ENCODE data around the gene KIF14. TPM values are rescaled to one million over a fixed set of nuclear protein-coding genes. Genes with fewer than 3 reads are reported as not detected.

KIF14 gene
- total RNA-seq, 1 donor from 2014 or later, result 0.08 TPM

DNA sequence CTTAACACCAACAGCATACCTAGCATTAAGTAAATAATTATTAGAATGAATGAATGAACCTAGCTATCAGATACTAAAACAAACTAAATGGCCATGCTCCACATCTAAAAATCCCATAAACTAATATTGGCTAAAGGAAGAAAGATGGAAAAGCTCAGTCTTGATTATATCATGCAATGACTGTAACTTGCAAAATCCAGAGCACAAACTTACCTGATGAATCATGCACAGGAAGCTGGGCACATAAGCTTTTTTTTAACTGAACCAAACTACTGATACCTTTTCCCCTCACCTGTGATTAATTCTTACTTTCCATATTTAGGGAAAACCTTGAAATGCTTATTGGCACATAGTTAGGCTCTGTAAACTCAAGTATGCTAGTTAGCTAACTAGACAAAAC lies 70.2 kb downstream of the KIF14 start:
- DNase-seq, result no peak
- Histone ChIP-seq H3K36me3 (no peaks in the 10 kb centered on the region), H3K9me3 (replicated peaks) (no peaks in the 10 kb centered on the region), H3K27ac (replicated peaks) (no peak overlapping the region), H3K4me3 (no peak overlapping the region), H3K27me3 (ENCODE audit: low read depth) (no peaks in the 10 kb centered on the region), H3K4me1 (no peaks in the 10 kb centered on the region)
- intact Hi-C loops (cut with micrococcal nuclease), result no loop called here
- TF ChIP-seq, protein P1, sequence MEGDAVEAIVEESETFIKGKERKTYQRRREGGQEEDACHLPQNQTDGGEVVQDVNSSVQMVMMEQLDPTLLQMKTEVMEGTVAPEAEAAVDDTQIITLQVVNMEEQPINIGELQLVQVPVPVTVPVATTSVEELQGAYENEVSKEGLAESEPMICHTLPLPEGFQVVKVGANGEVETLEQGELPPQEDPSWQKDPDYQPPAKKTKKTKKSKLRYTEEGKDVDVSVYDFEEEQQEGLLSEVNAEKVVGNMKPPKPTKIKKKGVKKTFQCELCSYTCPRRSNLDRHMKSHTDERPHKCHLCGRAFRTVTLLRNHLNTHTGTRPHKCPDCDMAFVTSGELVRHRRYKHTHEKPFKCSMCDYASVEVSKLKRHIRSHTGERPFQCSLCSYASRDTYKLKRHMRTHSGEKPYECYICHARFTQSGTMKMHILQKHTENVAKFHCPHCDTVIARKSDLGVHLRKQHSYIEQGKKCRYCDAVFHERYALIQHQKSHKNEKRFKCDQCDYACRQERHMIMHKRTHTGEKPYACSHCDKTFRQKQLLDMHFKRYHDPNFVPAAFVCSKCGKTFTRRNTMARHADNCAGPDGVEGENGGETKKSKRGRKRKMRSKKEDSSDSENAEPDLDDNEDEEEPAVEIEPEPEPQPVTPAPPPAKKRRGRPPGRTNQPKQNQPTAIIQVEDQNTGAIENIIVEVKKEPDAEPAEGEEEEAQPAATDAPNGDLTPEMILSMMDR (IDR thresholded peaks at IDR 0.05; ENCODE audit: borderline replicate concordance), result no peak

- H3K4me3 ChIP-seq, result no peak overlapping the region
- H3K36me3 ChIP-seq, result no peaks in the 10 kb centered on the region
- intact Hi-C loops (cut with micrococcal nuclease), result no loop called here
- H3K4me1 ChIP-seq, result no peaks in the 10 kb centered on the region
- TF ChIP-seq, protein P1 (IDR thresholded peaks at IDR 0.05; ENCODE audit: borderline replicate concordance), result no peak
- H3K9me3 ChIP-seq (replicated peaks), result no peaks in the 10 kb centered on the region
- H3K27ac ChIP-seq (replicated peaks), result no peak overlapping the region
- no peaks in the 10 kb centered on the region for H3K27me3 ChIP-seq (ENCODE audit: low read depth)
- no peak for DNase-seq
Observed at GRCh38 chr1:200547386-200547785, 73.2 kb downstream of the KIF14 start.

DNA sequence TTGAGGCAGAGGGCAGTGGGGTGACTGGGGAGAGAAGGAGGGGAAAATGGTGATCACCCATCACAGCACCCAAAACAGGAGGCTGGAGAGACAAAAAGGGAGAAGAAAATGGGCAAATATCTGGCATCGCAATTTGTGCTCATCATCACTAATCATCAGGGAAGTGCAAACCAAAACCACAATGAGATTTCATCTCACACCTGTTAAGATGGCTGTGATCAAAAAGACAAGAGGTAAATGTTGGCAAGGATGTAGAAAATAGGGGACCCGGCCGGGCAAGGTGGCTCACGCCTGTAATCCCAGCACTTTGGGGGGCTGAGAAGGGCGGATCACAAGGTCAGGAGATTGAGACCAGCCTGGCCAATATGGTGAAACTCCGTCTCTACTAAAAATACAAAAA lies 74.0 kb downstream of the KIF14 start:
- no peaks in the 10 kb centered on the region for H3K4me1 ChIP-seq
- H3K27ac ChIP-seq (replicated peaks), result no peak overlapping the region
- no peaks in the 10 kb centered on the region for H3K9me3 ChIP-seq (replicated peaks)
- no peak overlapping the region for H3K4me3 ChIP-seq
- H3K27me3 ChIP-seq (ENCODE audit: low read depth), result no peaks in the 10 kb centered on the region
- intact Hi-C loops (cut with micrococcal nuclease), result no loop called here
- TF ChIP-seq, protein P1 (IDR thresholded peaks at IDR 0.05; ENCODE audit: borderline replicate concordance), result no peak
- no peak for DNase-seq
- no peaks in the 10 kb centered on the region for H3K36me3 ChIP-seq

DNA sequence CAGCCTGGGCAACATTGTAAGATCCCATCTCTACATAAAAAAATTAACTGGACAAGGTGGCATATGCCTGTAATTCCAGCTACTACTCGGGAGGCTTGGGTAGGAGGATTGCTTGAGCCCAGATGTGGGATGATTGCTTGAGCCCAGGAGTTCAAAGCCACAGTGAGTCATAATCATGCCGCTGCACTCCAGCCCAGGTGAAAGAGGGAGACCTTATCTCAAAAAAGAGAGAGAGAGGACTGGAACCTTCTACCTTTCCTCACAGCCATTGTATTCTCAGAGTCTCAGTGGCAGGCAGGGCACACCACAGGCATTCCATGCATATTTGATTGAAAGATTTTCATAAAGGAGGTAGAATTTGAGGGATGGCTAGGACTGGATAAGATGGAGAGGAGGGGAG lies 78.4 kb downstream of the KIF14 start:
- intact Hi-C loops (cut with micrococcal nuclease), result no loop called here

GRCh38 chr1:200540281-200540680 lies 80.3 kb downstream of the KIF14 start:
- TF ChIP-seq, protein P1 (IDR thresholded peaks at IDR 0.05; ENCODE audit: borderline replicate concordance), result no peak
- Histone ChIP-seq H3K4me1 (no peaks in the 10 kb centered on the region), H3K9me3 (replicated peaks) (no peaks in the 10 kb centered on the region), H3K4me3 (no peak overlapping the region), H3K27ac (replicated peaks) (no peak overlapping the region), H3K36me3 (no peaks in the 10 kb centered on the region), H3K27me3 (ENCODE audit: low read depth) (no peaks in the 10 kb centered on the region)
- intact Hi-C loops (cut with micrococcal nuclease), result no loop called here
- no peak for DNase-seq

More for the DNA sequence above, 78.4 kb downstream of the KIF14 start:
- Histone ChIP-seq H3K4me3 (no peak overlapping the region), H3K9me3 (replicated peaks) (no peaks in the 10 kb centered on the region), H3K36me3 (no peaks in the 10 kb centered on the region), H3K27ac (replicated peaks) (no peak overlapping the region), H3K27me3 (ENCODE audit: low read depth) (no peaks in the 10 kb centered on the region), H3K4me1 (no peaks in the 10 kb centered on the region)
- no peak for DNase-seq
- TF ChIP-seq, protein P1 (IDR thresholded peaks at IDR 0.05; ENCODE audit: borderline replicate concordance), result no peak

DNA sequence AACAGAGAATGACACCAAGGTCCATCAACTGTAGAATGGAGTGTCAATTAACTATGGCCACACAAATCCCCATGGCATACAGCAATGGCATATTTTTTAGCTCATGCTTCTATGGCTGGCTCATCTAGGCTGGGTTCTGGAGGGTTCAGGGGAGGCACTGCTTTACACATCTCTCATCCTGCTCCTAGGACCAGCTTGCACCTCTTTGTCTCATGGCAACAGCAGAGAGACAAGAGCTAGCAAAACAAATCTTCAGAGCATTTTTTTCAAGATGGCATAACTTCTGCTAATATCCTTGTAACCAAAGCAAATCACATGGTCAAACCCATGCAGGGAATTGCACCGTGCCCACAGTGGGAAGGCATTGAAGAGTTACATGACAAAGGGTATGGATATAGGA lies 82.4 kb downstream of the KIF14 start:
- Histone ChIP-seq H3K36me3 (no peaks in the 10 kb centered on the region), H3K27ac (replicated peaks) (no peak overlapping the region), H3K4me1 (no peaks in the 10 kb centered on the region), H3K4me3 (no peak overlapping the region), H3K9me3 (replicated peaks) (no peaks in the 10 kb centered on the region), H3K27me3 (ENCODE audit: low read depth) (peaks cover 4% of the 10 kb centered on the region)
- DNase-seq, result no peak
- intact Hi-C loops (cut with micrococcal nuclease), result no loop called here
- TF ChIP-seq, protein P1 (IDR thresholded peaks at IDR 0.05; ENCODE audit: borderline replicate concordance), result no peak

Measured in left ventricle myocardium inferior (tissue), 1 donor.